ENCODE results near the gene MTMR10. TPM values are rescaled to one million over a fixed set of nuclear protein-coding genes. Genes with fewer than 3 reads are reported as not detected.

Gene MTMR10
- total and polyA plus RNA-seq, 2 donors (not counting 3 experiments of a cell fraction or from before 2014, with no cell fraction given), result 48.3 to 88.5 TPM

- Histone ChIP-seq H3K27me3 (ENCODE audit: control insufficient read depth in 2 of 2, insufficient read depth in 2 of 2, low read length in 2 of 2) (no peaks in the 10 kb centered on the region), H2AFZ (ENCODE audit: low read depth, low read length) (no peak overlapping the region), H3K36me3 (ENCODE audit: control insufficient read depth in 2 of 2, extremely low read depth in 1 of 2, insufficient read depth in 2 of 2, low read length in 2 of 2) (peaks cover 18 to 56% of the 10 kb centered on the region in 2 experiments), H3K9me1 (replicated peaks; ENCODE audit: control insufficient read depth, extremely low read depth, insufficient read depth, low read length) (no peaks in the 10 kb centered on the region), H3K4me2 (ENCODE audit: insufficient read depth, low read length) (no peak overlapping the region), H4K20me1 (replicated peaks; ENCODE audit: control insufficient read depth, extremely low read depth, insufficient read depth, low read length) (peaks cover 8% of the 10 kb centered on the region), H3K79me2 (ENCODE audit: control insufficient read depth, insufficient read depth, low read length) (peaks cover 57% of the 10 kb centered on the region), H3K9ac (replicated peaks; ENCODE audit: extremely low read depth, insufficient read depth, low read length) (no peak overlapping the region), H3K4me3 (replicated peaks in 1 of 3; ENCODE audit: insufficient read depth in 1 of 3, low read depth in 1 of 3, low read length in 3 of 3) (no peak overlapping the region), H3K4me1 (ENCODE audit: control insufficient read depth, extremely low read depth, insufficient read depth, low read length) (no peaks in the 10 kb centered on the region), H3K27ac (ENCODE audit: insufficient read depth, low read depth, low read length) (no peak overlapping the region), H3K9me3 (replicated peaks; ENCODE audit: control insufficient read depth, insufficient read depth, low read length) (no peaks in the 10 kb centered on the region)
- dilution Hi-C loops (cut with MboI; ENCODE audit: extremely low pct_ligation_motif_present, low sequenced_read_pairs), result no loop called here
- ChIA-PET CTCF (interaction anchor here (0.8 to 6.3 kb wide), 4 partner anchors 11 to 155 kb away, joined by 3 to 90 read pairs (median 4); no protein-coding TSS in a partner anchor), POLR2A (no interaction called here)
- TF ChIP-seq MYC (IDR thresholded peaks at IDR 0.05; ENCODE audit: low read depth, low read length) (no peak), POLR2AphosphoS5 (IDR thresholded peaks at IDR 0.05; ENCODE audit: insufficient read depth, low read depth, low read length) (no peak), MAX (IDR thresholded peaks at IDR 0.05; ENCODE audit: insufficient read depth, insufficient read length) (no peak), CTCF (IDR thresholded peaks at IDR 0.05; ENCODE audit: extremely low read depth in 1 of 2, insufficient read depth in 1 of 2, low read depth in 1 of 2, low read length in 2 of 2) (no peak), FOS (IDR thresholded peaks at IDR 0.05; ENCODE audit: borderline replicate concordance, insufficient read depth, low read length) (no peak), JUN (IDR thresholded peaks at IDR 0.05; ENCODE audit: borderline replicate concordance, insufficient read depth, insufficient read length, low read depth) (no peak), GATA2 (IDR thresholded peaks at IDR 0.05; ENCODE audit: insufficient read depth, insufficient read length, low read depth, low read length) (no peak), POLR2A (IDR thresholded peaks at IDR 0.05; ENCODE audit: low read depth, low read length) (no peak), EZH2 (IDR thresholded peaks at IDR 0.05; ENCODE audit: borderline replicate concordance, low read depth, low read length, severe bottlenecking) (no peak)
- intact Hi-C loops (cut with micrococcal nuclease), result no loop called here
- DNase-seq (ENCODE audit: low read depth, low spot score) (no peak), FAIRE-seq (no peak)
- BruUV-seq (replicated peaks), result no TSS peak
Observed at GRCh38 chr15:30973379-30973778, 18.0 kb downstream of the MTMR10 start.
